Adrenal gland (tissue), 5 donors: Measurements from ENCODE around the gene SETD2.

Experiments
- CTCF ChIP-seq, 6 experiments: fragments of 450-650 bp in 4 of 6; fragments of 200-600 bp in 2 of 6; sonication (generic) in 1 of 6; IDR thresholded peaks; 1 replicate in 5 of 6; 2 replicates in 1 of 6; pipeline versions ENCODE4 v1.5.1 to v1.8.0; 2016 to 2021; ENCODE audit warnings: antibody characterized with exemption in 6 of 6, mild to moderate bottlenecking in 2 of 6, moderate library complexity in 1 of 6
- POLR2A ChIP-seq, 2 donors: fragments of 450-650 bp; IDR thresholded peaks; one replicate each; pipeline ENCODE4 v1.6.1; 2017; ENCODE audit warnings: antibody characterized with exemption in 2 of 2, mild to moderate bottlenecking in 2 of 2, moderate library complexity in 1 of 2
- donor health status: DM: no; HTN: no; CAD: no.

- TF ChIP-seq CTCF (IDR thresholded peaks at IDR 0.05) (no peak), POLR2A (IDR thresholded peaks at IDR 0.05) (no peak)
Observed at GRCh38 chr3:47133641-47134040, 30.3 kb downstream of the SETD2 start.
